Right atrium auricular region (tissue), 2 donors: ENCODE results near the gene NEURL2. TPM values are rescaled to one million over a fixed set of nuclear protein-coding genes. Genes with fewer than 3 reads are reported as not detected.

ENCODE experiments used
- DNase-seq: peaks from one replicate; pipeline ENCODE4 v3.0.0-alpha.2; 2019; ENCODE audit warnings: low spot score
- H3K27ac ChIP-seq, 2 donors: fragments of 200-600 bp; sonication (generic); 1 replicate in 1 of 2; 2 replicates in 1 of 2; pipeline ENCODE4 v1.5.1; 2016 to 2019
- H3K27me3 ChIP-seq, 2 donors: fragments of 200-600 bp; sonication (generic); one replicate each; pipeline versions ENCODE4 v1.5.1 to v1.6.0; 2017 to 2019
- H3K36me3 ChIP-seq: fragments of 200-600 bp; sonication (generic); one replicate; pipeline ENCODE4 v1.5.1; 2016
- H3K4me1 ChIP-seq, 2 donors: fragments of 200-600 bp; sonication (generic); one replicate each; pipeline versions ENCODE4 v1.5.1 to v1.6.0; 2017 to 2019
- H3K4me3 ChIP-seq, 2 donors: fragments of 200-600 bp; sonication (generic); 1 replicate in 1 of 2; 2 replicates in 1 of 2; pipeline ENCODE4 v1.5.1; 2017 to 2019; ENCODE audit warnings: mild to moderate bottlenecking in 1 of 2, moderate library complexity in 1 of 2
- H3K9me3 ChIP-seq, 2 donors: fragments of 200-600 bp; sonication (generic); one replicate each; pipeline ENCODE4 v1.5.1; 2019
- CTCF ChIP-seq, 2 donors: fragments of 200-600 bp; sonication (generic); IDR thresholded peaks; one replicate each; pipeline ENCODE4 v1.5.1; 2019; ENCODE audit warnings: antibody characterized with exemption in 2 of 2
- total RNA-seq, 2 donors: library from RNA; depleted of rRNA; stranded (reverse); fragments of >200 nt; gene quantifications; one replicate each; pipeline ENCODE4 v1.1.0, GENCODE V29; 2016

The NEURL2 gene
- total RNA-seq, 2 donors from 2014 or later, result 8.7 to 8.8 TPM

GRCh38 chr20:45873409-45874103, 17.5 kb downstream of the NEURL2 start:
- H3K27ac ChIP-seq, result no peak overlapping the region
- H3K27me3 ChIP-seq, result no peaks in the 10 kb centered on the region
- H3K4me3 ChIP-seq, result no peak overlapping the region
- H3K9me3 ChIP-seq, result no peaks in the 10 kb centered on the region
- no peaks in the 10 kb centered on the region for H3K4me1 ChIP-seq
- no peak for TF ChIP-seq CTCF (IDR thresholded peaks at IDR 0.05)
- H3K36me3 ChIP-seq, result peaks cover 19% of the 10 kb centered on the region
- DNase-seq, result no peak

GRCh38 chr20:45872626-45873025, 18.4 kb downstream of the NEURL2 start:
- no peak overlapping the region for H3K4me3 ChIP-seq
- H3K4me1 ChIP-seq, result no peaks in the 10 kb centered on the region
- no peak overlapping the region for H3K27ac ChIP-seq
- H3K9me3 ChIP-seq, result no peaks in the 10 kb centered on the region
- no peak for TF ChIP-seq CTCF (IDR thresholded peaks at IDR 0.05)
- H3K36me3 ChIP-seq, result peaks cover 12% of the 10 kb centered on the region
- DNase-seq, result no peak
- H3K27me3 ChIP-seq, result no peaks in the 10 kb centered on the region

- DNase-seq, result no peak
- H3K4me3 ChIP-seq, result no peak overlapping the region
- TF ChIP-seq CTCF (IDR thresholded peaks at IDR 0.05), result no peak
- no peaks in the 10 kb centered on the region for H3K9me3 ChIP-seq
- H3K36me3 ChIP-seq, result no peaks in the 10 kb centered on the region
- no peaks in the 10 kb centered on the region for H3K27me3 ChIP-seq
- no peak overlapping the region for H3K27ac ChIP-seq
- H3K4me1 ChIP-seq, result no peaks in the 10 kb centered on the region
Measured at GRCh38 chr20:45867819-45868176, 23.2 kb downstream of the NEURL2 start.

- no peak for DNase-seq
- H3K27ac ChIP-seq, result no peak overlapping the region
- no peak overlapping the region for H3K4me3 ChIP-seq
- no peaks in the 10 kb centered on the region for H3K4me1 ChIP-seq
- H3K36me3 ChIP-seq, result no peaks in the 10 kb centered on the region
- no peak for TF ChIP-seq CTCF (IDR thresholded peaks at IDR 0.05)
- no peaks in the 10 kb centered on the region for H3K27me3 ChIP-seq
- H3K9me3 ChIP-seq, result no peaks in the 10 kb centered on the region
Measured at GRCh38 chr20:45867136-45867818, 23.7 kb downstream of the NEURL2 start.

- Histone ChIP-seq H3K9me3 (no peaks in the 10 kb centered on the region), H3K27me3 (no peaks in the 10 kb centered on the region), H3K36me3 (no peaks in the 10 kb centered on the region), H3K4me3 (no peak overlapping the region), H3K27ac (no peak overlapping the region), H3K4me1 (no peaks in the 10 kb centered on the region)
- no peak for TF ChIP-seq CTCF (IDR thresholded peaks at IDR 0.05)
- DNase-seq, result no peak
Measured at GRCh38 chr20:45866454-45866853, 24.6 kb downstream of the NEURL2 start.
